Measurements from ENCODE around the gene MUC5AC.
"Not testable (repeated sequence)": the region's sequence is repeated elsewhere in the genome, so short reads cannot be mapped to it uniquely, and the experiment has no call there.

The MUC5AC gene

DNA sequence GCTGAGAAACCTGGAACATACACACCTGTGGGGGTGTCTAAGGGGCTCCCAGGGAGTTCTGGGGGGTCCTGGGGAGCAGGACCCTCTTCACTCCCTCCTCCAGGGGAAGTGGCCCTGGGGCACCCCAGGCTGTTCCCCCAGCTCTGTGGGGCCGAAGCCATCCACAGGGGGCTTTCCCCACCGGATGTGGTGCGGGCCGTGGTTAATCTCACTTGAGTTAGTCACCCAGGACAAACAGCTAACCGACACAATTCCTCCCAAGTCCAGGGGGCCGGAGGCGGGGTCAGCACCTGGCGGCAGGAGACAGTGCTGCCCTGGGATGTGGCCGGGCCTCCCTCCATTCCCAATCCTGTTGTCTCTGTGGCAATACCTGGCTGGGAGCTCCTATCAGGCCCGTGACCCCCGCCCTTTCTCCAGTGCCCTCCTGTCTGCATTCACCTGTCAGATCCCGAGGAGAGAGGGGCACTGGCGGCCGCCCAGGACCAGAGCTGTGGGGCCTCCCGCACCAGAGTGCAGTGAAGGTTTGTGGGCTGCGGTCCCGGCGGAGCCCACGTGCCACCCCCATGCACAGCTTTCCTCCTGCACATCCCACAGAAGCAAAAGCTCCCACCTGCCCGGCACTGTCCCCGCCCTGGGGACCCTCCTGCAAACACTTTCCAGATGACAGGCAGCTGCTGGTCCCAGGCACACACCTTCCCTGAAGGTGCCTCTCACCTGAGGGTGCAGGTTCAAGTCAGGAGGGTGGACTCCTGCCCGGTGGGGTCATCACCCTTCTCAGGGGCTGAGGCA is 5.2 kb upstream of the MUC5AC start:
- no peak for TF ChIP-seq CTCF (IDR thresholded peaks at IDR 0.05; ENCODE audit: low read depth, low read length, missing control alignments)
- in situ Hi-C loops (cut with HindIII; ENCODE audit: low sequenced_read_pairs), result no loop called here
- no peak overlapping the region for H3K4me3 ChIP-seq (ENCODE audit: low read depth, low read length)
- DNase-seq (ENCODE audit: low read depth), result peak; percentile 29

- no peak for TF ChIP-seq CTCF (IDR thresholded peaks at IDR 0.05; ENCODE audit: low read depth, low read length, missing control alignments)
- DNase-seq (ENCODE audit: low read depth), result no peak
- in situ Hi-C loops (cut with HindIII; ENCODE audit: low sequenced_read_pairs), result no loop called here
- H3K4me3 ChIP-seq (ENCODE audit: low read depth, low read length), result no peak overlapping the region
Observed at GRCh38 chr11:1153105-1153950, 4.4 kb upstream of the MUC5AC start.

GRCh38 chr11:1153951-1154493 is 3.7 kb upstream of the MUC5AC start:
- no peak for TF ChIP-seq CTCF (IDR thresholded peaks at IDR 0.05; ENCODE audit: low read depth, low read length, missing control alignments)
- no peak overlapping the region for H3K4me3 ChIP-seq (ENCODE audit: low read depth, low read length)
- in situ Hi-C loops (cut with HindIII; ENCODE audit: low sequenced_read_pairs), result no loop called here
- DNase-seq (ENCODE audit: low read depth), result peak; percentile 72

DNA sequence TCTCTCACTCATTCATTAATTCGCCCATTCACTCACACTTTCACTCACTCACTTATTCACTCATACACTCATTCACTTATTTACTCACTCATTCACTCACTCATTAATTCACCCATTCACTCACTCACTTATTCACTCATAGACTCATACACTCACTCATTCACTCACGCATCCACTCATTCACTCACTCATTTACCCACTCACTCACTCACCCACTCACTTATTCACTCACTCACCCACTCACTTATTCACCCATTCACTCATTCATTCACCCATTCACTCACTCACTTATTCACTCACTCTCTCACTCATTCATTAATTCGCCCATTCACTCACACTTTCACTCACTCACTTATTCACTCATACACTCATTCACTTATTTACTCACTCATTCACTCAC is 3.1 kb upstream of the MUC5AC start:
- H3K4me3 ChIP-seq (ENCODE audit: low read depth, low read length); in situ Hi-C loops (cut with HindIII; ENCODE audit: low sequenced_read_pairs); DNase-seq (ENCODE audit: low read depth): not testable (repeated sequence)

DNA sequence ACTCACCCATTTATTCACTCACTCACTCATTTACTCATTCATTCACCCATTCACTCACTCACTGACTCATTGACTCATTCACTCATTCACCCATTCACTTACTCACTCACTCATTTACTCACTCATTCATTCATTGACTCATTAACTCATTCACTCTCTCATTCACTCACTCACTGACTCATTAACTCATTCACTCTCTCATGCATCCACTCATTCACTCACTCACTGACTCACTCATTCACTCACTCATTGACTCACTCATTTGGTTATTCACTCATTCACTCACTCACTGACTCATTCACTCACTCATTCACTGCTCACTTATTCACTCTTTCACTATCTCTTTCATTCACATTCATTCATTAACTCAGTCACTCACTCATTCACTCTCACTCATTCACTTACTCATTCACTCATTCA is 2.5 kb upstream of the MUC5AC start:
- no peak for TF ChIP-seq CTCF (IDR thresholded peaks at IDR 0.05; ENCODE audit: low read depth, low read length, missing control alignments)
- in situ Hi-C loops (cut with HindIII; ENCODE audit: low sequenced_read_pairs), result no loop called here
- DNase-seq (ENCODE audit: low read depth), result no peak
- H3K4me3 ChIP-seq (ENCODE audit: low read depth, low read length), result no peak overlapping the region

DNA sequence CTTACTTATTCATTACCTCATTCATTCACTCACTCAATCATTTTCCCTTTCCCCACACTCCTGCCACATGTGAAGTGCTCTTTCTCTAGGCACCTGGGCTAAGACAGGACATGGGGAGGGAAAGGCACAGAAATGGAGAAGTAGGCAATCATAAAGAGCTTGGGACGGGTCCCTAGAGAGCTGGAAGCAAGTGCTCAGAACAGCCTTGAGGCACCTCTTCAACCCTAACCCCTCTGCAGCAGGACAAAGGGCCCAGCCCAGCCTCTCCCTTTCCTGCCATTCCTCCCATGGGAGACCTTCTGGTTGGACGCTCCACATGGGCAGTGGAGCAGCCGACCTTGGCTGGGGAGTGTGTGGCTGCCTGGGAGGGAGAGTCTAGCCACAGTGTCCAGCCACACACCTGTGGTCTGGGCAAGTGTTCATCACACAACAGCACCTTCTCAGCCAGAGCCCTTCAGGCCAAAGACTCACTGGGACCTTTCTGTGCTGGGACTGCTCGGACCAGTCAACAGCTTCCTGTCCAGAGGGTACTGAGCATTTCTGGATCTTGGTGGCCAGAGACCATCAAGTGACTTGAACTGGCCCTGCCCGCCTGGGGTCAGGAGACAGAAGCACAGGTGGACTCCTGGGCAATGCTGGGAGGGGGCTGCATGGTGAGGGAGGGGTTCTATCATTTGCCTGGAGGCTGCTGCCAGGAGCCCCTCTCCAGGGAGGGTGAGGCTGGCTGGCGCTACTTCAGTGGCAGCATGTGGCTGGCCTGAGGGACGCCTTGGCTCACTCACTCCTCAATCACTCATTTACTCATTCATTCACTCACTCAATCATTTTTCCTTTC is 1.0 kb upstream of the MUC5AC start:
- TF ChIP-seq CTCF (IDR thresholded peaks at IDR 0.05; ENCODE audit: low read depth, low read length, missing control alignments), result no peak
- DNase-seq (ENCODE audit: low read depth), result no peak
- in situ Hi-C loops (cut with HindIII; ENCODE audit: low sequenced_read_pairs), result no loop called here
- no peak overlapping the region for H3K4me3 ChIP-seq (ENCODE audit: low read depth, low read length)
